NCI-H1436 (cell line): ENCODE measurements around the gene ITGAD.
"Not testable (repeated sequence)": the region's sequence is repeated elsewhere in the genome, so short reads cannot be mapped to it uniquely, and the experiment has no call there.

ENCODE experiments used
- DNase-seq: peaks from one replicate; lab custom pipeline; 2025; lab: John Stamatoyannopoulos, UW

ITGAD gene

DNA sequence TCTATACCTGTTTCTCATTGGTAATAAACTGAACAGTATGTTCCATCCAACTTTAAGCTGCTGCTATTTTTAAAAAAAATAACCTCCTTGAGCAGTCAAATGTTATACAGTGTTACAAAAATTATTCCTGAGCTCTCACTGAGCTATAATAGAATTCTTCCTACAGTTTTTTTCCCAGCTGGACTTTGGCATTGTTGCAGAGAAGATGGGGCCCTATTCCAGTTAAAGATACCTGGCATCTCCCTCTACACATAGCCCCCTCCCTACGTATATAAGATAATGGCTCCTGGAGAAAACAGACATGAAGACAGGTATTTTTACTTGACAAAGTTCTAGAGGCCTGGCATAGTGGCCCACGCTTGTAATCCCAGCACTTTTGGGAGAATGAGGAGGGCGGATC, 36.7 kb downstream of the ITGAD start:
- no peak for DNase-seq

DNA sequence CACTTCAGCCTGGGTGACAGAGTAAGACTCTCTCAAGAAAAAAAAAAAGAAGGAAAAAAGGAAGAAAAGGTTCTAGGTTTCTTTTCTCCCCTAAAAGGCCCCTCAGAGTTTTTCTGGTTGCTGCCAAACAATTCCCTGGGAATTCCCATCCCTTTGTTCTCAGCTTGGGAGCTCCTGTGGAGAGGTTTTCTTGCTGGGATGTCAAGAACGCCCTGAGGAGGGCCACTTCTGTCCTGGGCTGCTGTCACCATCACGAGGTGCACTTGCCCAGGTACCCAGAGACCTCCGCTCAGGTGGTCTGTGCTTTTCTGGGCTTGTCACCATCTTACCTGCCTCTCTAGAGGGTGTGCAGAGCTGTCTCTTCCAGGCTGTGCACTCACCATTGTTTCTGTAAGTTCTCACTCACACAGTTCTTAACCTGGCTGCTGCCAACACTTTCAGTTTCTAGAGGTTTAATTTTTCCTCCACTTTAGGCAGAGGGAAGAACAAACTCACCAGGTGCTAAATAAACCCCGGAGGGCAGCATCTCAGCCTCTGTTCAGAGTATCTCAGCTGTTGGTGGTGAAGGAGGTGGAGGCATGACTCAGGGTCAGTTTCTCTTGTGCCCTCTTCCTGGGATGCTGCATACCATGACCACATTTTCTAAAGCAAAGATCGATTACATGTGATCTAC, 37.4 kb downstream of the ITGAD start:
- DNase-seq: no peak

DNA sequence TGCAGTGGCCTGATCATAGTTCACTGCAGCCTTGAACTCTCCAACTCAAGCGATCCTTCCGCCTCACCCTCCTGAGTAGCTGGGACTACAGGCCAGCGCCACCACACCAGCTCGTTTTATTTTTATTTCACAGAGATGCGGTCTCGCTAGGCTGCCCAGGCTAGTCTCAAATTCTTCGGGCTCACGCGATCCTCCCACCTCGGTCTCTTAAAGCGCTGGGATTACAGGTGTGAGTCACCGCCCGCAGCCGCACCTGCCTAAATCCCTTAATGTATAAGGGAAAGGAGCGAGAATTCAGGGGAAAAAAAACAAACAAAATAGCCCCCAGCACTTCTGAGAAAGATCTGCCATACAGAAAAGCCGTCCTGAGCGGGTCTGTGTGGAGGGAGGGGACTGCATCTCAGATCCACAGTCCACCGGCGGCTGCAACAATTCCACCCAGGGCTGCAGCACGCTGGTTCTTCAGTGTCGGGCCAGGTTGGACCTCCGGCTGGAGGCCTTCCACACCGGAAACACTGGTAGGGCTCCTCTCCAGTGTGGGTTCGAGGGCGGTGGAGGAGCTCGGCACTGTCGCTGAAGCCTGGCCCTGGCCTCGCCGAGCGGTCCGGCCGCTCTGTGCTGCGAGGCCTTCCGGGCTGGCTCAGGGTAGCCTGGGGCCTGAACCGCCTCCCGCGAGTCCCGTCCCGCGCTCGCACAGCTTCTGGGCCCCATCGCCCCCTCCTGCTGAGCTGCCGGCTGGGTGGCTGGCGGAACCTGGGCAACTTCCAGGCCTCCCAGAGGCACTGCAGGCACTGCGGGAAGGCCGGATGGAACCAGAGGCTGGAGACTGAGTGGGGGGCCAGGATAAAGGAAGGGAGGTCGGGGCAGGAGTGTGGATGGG, 42.4 kb downstream of the ITGAD start:
- DNase-seq: no peak

DNA sequence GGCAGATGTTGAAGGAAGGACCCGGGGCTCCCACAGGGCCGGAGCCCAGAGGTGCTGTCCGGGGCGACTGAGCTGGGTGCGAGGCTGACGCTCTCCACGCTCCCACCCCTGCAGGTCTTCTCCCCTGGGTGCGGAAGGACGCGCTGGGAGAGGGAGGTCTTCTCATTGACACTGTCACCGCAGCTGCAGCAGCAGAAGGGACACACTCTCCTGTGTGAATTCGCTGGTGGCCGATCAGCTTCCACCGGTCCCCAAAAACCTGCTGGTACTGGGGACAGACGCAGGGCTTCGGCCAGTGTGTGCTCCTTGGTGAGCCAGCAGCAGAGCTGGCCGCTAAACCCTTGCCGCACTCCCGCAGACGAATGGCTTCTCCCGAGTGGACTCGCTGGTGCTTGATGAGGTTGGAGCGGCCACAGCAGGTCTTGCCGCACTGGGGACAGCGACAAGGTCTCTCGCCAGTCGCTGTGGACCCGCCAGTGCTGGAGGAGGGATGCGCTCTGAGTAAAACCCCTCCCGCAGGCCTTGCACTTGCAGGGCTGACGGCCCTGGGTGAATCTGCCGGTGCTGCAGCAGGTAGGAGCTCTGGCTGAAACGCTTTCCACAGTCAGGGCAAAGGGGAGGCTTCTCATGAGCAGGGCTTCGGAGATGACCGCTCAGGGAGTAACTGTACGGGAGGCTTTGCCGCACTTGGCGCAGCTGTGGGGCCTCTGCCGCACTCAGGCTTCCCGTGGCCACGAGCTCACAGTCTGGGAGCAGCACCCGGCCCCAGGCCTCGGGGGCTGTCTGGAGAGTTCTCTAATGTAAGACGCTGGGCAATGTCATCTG, 43.3 kb downstream of the ITGAD start:
- no peak for DNase-seq

DNA sequence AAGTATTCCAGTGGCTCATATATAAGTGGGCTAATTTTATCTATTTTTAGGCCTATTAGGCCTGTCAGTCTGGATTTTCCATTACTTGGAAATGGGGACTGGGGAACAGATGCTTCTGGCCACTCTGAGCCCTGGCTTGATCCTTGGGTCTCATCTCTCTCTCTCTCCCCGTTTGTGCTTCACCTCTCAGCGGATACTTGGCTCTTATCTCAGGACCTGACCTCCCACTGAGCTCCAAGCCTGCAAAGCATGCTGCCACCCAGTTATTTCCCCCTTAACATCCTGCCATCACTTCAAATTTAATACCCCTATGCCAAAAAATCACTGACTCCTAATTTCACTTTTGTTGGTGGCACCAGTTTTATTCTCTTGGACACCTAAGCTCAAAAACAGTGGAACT, 45.3 kb downstream of the ITGAD start:
- DNase-seq: no peak

DNA sequence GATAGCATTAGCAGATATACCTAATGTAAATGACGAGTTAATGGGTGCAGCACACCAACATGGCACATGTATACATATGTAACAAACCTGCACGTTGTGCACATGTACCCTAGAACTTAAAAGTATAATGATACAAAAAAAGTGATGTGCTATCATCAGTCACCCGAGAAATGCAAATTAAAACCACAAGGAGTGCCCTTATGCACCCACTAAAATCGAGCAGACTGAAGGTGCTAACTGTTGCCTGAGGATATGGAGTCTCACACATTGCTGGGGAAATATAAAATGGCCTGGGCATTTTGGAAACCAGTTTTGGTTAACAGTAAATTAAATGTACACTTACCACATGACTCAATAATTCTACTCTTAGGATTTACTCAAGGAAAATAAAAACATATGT, 45.9 kb downstream of the ITGAD start:
- not testable (repeated sequence) for DNase-seq

DNA sequence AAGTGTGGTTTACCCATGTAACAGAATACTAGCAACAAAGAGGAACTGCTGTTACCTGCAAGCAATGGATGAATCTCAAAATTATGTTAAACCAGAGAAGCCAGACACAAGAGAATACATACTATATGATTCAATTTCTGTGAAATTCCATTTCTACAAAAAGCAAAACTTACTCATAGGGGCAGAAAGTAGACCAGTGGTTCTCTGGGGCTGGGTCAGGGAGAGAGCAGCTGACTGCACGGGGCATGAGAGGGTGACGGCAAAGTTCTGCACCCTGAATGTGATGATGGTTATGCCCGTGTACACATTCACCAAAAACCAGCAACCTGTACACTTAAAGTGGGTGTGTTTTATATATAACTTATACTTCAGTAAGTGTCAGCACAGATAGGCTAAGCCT, 46.4 kb downstream of the ITGAD start:
- DNase-seq: no peak

DNA sequence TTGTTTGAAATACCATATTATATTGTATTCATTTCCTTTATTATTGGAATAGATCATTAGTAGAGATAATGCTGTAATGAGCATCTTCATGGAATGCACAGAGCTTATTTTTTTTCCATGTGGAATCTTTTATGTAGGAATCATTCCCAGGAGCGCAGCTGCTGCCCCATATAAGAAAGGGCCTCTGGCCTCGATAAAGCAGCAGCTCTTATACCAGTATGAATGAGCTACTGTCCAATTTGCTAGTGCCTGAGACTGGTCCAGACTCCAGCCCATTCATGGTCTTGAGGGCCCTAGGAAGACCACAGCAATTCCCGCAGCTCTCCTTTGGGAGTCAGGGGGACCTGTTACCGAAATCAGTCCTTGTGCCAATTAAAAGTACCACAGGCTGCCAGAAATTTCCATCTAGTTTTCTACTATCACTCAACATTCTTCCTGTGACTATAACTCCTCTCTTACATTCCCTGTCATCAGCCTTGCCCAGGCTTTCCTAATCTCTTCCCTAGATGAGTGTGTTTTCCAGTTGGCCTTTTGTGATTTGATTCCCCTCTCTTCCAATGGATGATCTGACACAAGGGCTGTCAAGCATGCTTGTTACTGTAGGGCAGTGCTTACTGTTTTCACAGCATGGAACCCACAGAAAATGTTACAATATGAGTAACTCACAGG, 47.5 kb downstream of the ITGAD start:
- no peak for DNase-seq

DNA sequence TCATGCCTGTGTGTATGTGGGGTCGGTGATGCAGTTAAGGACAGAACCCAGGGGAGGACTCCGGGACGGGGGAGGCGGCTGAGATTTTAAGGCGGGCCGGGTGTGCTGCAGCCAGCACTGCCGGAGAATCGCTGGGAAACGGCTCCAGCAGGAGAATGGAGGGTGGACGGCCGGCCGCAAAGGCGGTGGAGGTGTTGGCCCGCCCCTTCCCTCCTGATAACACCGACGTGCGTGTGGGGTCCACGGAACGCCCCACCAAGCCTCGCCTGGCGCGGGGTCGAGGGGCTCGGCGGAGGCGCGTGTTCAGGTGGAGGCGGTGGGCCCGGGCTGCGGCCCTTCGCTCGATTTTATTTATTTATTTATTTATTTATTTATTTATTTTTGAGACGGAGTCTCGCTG, 48.8 kb downstream of the ITGAD start:
- no peak for DNase-seq

DNA sequence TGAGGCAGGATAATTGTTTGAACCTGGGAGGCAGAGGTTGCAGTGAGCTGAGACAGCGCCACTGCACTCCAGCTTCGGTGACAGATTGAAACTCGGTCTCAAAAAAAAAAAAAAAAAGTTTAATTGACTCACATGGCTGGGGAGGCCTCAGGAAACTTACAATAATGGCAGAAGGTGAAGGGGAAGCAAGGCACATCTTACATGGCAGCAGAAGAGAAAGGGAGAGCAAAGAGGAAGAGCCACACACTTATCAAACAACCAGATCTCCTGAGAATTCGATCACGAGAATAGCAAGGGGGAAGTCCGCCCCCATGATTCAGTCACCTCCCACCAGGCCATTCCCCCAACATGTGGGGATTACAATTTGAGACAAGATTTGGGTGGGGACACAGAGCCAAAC, 52.8 kb downstream of the ITGAD start:
- DNase-seq: not testable (repeated sequence)

DNA sequence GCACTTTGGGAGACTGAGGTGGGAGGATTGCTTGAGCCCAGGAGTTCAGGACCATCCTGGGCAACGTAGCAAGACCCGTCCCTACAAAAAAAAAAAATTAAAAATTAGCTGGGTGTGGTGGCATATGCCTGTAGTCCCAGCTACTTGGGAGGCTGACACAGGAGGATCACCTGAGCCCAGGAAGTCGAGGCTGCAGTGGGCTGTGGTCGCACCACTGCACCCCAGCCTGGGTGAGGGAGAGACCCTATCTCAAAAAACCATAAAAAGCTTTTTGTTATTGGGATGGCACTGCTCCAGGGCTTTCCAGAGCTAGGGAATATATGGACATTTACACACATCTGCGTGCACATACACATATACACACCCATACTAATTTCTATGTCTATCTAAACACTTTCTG, 58.1 kb downstream of the ITGAD start:
- DNase-seq: no peak

DNA sequence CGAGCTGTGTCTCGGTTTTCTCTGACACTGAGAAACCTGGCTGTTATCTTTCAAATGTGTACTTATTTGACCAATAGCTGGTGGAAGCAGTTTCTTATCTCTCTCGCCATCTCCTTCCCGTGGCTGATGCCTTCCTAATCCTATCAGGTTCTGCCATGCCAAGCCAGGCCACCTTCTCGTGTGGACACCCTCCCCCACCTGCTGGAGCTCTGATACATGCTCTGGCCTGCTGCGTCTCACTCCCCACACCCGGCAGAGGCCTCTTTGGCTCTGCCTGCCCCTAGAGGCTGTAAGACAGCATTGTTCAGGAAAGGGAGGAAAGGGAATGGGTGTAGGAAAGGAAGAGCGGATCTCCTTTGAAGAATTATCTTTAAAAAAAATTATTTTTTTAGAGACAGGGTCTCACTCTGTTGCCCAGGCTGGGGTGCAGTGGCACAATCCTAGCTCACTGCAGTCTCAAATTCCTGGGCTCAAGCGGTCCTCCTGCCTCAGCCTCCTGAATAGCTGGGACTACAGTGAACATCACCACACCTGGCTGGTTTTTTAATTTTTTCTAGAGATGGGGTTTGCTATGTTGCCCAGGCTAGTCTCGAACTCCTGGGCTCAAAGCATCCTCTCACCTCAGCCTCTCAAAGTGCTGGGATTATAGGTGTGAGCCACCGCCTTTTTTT, 58.7 kb downstream of the ITGAD start:
- peak; percentile 26 for DNase-seq

DNA sequence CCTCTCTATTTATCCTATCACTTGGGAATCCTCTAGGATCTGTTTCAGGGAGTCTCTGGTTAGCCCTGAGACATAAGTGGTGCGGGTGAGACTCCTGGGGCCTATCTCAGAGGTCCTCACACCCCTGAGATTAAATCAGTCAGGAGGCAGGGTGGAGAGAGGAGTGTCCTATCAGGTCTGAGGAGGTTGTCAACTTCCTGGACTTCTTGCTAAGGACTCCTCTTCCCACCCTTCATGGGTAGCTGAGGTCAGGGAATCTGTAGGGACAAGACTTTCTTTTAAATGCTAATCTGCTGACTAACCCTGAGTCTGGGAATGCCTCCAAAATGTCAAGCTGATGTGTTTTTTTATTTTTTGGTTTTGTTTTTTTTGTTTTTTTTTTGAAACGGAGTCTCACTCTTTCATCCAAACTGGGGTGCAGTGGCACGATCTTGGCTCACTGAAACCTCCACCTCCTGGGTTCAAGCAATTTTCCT, 59.5 kb downstream of the ITGAD start:
- no peak for DNase-seq

DNA sequence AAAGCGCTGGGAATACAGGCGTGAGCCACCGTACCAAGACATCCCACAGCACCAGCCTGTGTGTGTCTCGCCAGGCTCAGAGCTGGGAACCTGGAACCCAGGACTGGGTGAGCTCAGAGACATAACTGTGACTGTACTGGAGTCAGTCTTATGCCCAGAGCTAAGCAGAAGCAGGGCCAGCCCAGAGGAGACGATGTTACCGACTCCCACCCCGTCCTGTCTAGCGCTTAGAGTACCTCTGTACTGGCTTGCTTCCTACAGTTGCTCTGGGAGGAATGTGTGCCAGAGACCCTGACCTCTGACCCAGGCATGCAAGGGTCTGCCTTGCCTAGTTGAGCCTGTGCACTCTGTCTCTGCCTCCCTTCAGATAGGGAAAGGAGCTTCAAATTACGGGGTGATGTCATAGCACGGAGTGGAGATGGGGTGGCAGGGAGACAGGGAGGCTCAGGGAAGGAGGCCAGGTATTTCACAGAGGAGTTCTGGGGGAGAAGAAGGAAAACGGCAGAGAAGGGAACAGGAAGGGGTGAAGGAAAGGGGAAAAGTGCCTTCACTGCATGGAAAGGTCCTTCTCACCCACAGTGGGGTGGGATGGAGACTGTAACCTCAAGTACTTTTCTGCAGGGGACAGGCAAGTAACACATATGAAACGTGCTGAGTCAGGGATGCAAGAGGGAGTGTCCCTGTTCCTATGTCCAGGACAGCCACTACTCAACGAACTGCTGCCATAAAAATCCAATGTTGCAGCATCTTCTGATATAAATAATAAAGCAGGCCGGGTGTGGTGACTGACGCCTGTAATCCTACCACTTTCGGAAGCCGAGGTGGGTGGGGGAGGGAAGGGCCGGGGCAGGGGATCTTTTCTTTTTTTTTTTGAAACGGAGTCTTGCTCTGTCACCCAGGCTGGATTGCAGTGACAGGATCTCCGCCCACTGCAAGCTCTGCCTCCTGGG, 60.4 kb downstream of the ITGAD start:
- DNase-seq: no peak

DNA sequence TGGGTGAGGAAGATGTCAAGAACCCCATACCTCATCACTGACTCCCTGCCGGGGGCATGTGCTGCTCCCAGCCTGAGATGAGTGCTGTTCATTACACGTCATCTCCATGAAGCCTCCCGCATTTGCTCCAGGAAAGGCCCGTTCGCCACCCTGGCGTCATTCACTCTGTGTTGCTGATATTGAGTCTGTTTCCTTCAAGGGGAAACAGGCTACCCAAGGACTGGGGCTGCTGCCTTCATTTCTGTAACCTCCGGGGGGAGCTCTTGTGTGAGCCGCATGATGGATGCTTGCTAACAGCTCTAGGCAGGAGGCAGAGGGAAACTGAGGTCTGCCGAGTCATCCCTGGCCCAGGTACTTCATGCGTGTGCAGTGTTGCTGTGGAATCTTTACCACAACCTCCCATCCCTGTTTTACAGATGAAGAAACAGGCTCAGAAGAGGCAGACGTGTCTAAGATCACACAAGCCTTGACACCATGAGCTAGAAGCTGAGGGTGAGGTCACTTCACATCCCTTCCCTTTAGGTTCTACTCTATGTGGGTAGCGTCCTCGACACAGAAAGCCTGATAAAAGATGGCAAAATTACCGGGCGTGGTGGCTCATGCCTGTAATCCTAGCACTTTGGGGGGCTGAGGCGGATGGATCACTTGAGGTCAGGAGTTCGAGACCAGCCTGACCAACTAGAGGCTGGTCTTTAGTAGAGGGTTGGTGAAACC, 62.6 kb downstream of the ITGAD start:
- peak; percentile 6 for DNase-seq

DNA sequence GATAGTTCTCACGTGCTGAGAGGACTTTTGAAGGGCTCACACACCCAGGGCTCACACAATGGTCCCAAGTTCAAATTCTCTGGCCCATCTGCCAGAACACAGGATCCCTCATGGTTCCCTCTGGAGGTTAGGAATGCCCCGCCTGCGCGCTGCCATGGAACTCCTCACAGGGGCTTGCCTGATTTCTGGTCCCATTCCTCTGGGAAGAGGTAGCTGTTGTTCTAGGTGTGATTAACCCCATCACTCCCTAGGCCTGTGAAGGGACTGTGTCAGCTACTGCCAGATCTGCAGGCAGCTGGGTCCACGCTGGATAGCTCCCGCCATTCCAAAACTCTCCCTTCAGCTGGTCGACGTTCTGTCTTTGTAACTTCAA, 63.8 kb downstream of the ITGAD start:
- DNase-seq: no peak

DNA sequence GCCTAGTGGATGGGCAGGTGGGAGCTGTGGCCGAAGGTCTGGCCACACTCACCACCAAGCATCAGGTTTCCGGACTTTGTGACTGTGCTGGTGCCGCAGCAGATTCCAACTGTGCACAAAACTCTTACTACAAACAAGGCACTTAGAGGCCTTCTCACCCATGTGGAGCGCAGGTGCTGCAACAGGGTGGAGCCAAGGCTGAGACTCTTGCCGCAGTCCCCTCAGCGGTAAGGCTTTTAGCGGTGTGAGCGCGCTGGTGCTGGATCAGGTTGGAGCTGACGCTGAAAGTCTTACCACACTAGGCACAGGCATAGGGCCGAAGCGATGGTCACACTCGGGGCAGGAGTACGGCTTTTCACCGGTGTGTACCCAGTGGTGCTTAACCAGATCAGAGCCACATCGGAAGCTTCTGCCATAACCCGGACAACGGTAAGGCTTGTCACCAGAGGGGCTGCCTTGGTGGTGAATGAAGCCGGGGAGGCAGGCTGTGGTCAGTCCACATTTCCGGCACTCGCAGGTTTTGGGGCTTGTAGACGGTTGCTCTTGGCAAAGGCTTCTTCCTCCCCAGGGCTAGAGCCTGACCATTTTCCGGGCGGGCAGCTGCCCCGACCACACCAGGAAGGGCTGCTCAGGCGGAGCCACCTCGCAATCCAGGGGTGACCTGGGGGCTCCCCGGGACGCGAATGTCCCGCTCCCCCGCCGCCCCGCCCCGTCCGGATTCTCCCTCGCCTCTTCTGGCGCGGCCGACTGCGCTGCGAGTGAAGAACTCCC, 65.1 kb downstream of the ITGAD start:
- no peak for DNase-seq

DNA sequence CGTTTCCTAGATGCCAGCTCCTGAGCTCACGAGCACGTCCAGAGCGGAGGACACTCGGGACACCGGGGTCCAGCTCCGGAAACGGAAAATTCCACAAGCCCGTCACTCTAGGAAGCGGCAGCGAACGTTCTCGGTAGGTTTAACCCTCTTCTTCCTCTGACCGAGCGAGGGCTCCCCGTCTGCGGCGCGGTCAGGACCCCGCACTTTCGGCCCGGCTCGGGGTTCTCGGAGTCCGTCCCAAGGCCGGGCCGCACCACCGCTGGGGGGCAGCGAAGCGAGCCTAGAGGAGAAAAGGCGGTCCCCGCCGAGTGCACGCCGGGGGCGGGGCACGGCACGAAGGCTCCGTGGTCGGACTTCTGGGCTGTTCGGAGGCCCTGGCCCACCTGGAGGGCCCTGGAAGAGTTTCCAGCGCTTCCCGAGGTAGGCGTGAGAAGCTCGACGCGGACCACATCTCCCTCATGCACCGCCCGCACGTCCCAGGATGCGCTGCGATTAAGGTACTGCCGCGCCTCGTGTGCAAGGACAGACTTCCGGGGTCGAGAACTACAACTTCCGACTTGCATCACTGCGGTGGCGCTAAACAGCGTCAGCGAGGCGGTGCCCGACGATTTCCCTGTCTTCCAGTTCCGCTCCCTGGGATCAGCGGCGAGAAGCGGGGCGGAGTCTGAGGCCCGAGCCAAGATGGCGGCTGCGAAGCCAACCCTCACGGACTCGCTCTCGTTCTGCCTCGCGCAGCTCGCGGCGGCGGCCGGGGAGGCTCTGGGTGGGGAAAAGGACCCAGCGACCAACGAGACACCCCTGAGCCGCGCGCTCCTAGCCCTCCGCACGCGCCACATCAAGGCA, 65.9 kb downstream of the ITGAD start, which contains the start of gene ARMC5:
ARMC5 (plus strand) TSS at position 658 of the 843 bp plus-strand sequence; CDS start at position 682, 24 bp downstream.
- DNase-seq: peak; percentile 95
